Measurements from ENCODE around the gene CYBA.
"Not testable (repeated sequence)": the region's sequence is repeated elsewhere in the genome, so short reads cannot be mapped to it uniquely, and the experiment has no call there.

Gene CYBA

DNA sequence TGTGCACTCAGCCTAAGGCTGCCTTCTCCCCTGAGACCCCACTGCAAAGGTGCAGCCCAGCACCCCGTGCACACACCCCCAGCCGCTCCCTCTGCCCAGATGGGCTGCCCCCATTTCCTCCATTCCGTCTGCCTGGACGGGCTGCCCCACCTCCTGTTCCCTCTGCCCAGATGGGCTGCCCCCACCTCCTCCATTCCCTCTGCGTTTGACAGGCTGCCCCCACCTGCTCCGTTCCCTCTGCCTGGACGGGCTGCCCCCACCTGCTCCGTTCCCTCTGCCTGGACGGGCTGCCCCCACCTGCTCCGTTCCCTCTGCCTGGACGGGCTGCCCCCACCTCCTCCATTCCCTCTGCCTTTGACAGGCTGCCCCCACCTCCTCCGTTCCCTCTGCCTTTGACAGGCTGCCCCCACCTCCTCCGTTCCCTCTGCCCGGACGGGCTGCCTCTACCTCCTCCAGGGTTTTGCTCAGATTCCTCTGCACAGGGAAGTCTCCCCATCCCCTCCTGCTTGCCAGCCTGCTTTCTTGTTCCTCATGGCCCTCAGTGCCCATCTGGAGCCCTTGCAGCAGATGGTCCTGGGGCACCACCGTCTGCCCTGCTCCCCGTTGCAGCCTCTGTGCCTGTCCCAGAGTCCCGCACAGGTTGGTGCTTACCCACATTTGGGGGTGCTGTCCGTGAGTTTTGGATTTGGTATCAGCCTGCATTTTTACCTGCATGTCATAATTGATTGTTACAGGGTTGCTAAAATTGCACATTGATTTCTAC, 35.9 kb downstream of the CYBA start:
- DNase-seq (ENCODE audit: low read depth in 2 of 3, low spot score in 1 of 3), result no peak

DNA sequence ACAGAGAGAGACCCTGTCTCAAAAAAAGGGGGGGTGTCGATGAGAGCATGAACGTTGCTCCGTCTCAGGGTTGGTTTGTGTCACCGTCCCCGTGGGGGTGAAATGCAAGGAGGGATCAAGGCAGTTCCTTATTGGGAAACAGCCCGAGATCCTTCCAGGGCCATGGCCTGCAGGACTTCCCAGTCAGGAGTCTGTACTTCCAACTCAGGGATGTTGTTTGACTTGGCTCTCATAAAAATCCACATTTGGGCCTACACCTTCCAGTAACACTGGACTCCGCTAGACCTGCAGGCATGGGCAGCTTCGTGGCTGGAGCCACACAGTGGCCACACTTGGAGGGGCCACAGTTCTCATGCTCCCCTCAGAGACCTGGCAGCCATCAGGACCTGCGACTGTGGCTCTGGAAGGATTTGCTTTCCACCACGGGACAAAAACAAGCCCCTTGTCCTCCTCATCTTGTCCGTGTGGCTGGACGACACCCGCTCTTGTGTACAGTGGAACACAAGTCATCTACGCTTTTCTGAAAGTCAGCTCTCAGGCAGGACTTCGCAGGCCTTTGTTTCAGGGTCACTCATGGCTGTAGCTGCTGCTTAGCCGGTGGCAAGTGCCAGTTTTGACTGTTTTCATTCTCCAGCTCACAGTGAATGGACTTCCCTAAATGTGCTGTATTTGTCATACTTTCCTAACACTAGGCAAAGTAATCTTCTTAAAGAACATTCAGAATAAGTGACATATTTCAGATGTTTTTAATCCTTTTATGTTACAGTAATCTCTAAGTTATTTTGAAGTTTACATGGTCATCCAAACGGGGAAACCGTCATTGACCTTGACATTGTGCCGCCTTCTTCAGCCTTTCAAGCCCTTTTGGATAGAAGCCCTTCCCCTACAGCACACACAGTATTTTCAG, 36.7 kb downstream of the CYBA start:
- DNase-seq (ENCODE audit: low read depth in 2 of 3, low spot score in 1 of 3), result no peak

DNA sequence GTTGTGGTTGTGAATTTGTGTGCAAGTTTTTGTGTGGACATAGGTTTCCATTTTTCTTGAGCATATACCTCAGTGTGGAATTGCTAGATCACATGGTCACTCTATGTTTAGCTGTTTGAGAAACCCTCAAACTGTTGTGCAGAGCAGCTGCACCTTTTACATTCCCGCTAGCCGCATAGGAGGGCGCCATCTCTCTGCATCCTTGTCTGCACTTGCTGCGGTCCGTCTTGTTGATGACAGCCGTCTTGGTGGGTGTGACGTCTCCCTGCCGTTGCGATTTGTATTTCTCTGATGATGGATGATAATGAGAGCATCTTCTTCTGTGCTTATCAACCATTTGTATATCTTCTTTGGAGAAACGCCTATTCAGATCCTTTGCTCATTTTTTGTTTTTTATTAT, 37.6 kb downstream of the CYBA start:
- DNase-seq (ENCODE audit: low read depth in 2 of 3, low spot score in 1 of 3), result no peak

DNA sequence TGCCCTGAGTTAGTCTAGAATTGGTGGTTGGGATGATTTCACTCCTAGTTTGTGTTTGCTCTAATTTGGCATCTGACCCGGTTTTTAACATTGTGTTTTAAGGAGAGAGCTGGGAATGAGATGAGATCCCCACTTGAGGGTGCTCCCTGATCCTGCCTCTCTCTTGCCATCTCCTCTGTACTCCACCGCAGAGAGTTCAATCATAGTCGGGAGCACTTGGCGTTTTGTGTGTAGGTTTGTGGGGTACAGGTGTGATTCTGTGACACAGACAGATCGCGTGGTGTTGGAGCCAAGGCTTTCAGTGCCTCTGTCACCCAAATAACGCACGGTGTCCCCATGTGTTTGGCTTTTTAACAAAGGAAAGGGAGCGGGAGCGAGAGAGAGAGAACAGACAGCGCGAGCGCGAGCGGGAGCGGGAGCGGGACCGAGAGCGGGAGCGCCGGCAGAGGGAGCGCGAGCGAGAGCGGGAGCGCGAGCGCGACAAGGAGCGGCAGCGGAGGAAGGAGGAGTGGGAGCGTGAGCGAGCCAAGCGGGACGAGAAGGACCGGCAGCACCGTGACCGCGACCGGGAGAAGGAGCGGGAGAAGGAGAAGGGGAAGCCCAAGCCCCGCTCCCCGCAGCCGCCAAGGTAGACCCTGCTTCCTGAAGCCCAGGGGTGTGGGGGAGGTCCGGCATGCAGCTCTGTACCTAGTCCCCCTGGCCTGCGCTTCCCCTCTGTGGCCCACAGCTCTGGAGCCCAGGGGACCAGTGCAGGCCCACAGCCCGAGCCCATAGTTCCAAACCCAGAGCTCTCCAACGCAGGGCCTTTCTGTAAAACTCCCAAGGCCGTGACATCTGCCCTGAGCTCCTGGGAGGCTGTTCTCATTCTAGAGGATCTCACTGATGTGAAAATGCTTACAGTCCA, 39.7 kb downstream of the CYBA start:
- DNase-seq (ENCODE audit: low read depth in 2 of 3, low spot score in 1 of 3), result no peak

DNA sequence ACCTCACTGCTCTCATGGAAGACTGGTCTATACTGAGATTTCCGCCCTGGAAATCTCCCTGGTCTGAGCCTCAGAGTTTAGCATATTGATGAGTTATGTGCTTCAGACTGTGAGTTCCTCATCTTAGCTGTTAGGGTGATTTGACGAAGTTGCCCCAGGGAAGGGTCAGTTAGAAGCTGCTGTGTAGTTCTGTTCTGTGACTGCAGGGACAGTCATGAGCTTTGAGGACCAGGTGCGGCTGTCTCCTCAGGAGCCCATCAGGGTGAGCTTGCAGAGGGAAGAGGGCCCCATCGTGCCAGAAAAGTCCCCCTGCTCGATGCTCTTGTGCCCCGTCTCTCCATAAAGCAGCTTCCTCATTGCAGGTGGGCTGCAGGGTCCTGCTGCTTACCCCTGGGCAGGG, 40.8 kb downstream of the CYBA start:
- DNase-seq (ENCODE audit: low read depth in 2 of 3, low spot score in 1 of 3), result no peak

DNA sequence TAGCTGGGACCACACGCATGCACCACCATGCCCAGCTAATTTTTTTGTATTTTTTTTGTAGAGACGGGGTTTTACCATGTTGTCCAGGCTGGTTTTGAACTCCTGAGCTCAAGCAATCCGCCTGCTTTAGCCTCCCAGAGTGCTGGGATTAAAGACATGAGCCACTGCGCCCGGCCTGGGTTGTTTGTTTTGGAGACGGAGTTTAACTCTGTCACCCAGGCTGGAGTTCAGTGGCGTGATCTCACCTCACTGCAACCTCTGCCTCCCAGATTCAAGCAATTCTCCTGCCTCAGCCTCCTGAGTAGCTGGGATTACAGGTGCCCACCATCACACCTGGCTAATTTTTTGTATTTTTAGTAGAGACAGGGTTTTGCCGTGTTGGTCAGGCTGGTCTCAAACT, 41.4 kb downstream of the CYBA start:
- not testable (repeated sequence) for DNase-seq (ENCODE audit: low read depth in 2 of 3, low spot score in 1 of 3)

DNA sequence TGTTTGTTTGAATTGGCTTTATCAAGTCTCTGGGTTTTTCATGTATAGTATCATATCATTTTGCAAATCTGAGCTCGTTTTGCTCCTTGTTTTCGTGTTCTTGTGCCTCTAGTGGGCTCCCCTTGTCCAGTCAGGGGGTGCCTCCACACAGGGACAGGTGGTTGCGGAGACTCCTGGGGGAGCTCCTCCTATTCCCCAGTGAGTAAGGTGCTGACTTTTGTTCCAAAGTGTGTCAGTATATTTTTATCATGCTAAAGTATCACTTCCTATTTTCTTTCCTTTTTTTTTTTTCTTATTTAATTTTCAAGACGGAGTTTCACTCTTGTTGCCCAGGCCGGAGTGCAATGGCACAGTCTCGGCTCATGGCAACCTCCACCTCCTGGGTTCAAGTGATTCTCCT, 42.8 kb downstream of the CYBA start:
- DNase-seq (ENCODE audit: low read depth in 2 of 3, low spot score in 1 of 3), result no peak

DNA sequence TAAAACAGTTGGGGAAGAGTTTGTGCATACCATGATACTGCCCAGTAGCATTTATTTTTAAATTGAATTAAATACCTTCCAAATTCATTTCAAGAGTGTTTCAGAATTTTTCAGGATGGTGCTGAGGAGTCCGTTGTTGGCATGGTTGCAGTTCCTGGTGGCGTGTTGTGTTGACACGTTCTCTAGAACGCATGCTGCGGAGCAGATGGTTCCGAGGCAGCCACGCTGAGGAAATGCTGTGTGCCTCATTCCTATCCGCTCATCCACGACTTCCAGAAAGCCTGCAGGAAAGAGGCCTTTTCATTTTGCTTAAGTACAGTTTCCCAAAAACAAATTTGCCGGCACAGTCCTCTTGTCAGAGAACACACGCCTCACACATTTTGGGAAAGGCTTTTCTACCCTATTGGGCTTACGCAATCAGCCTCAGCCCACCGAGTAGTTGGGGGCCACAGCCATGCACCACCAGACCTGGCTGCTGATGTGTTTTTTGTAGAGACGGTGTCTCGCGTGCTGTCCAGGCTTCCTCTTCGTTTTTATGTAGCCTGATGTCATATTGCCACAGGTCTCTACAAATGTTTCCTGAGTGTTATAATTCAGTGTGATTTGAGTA, 44.6 kb downstream of the CYBA start:
- DNase-seq (ENCODE audit: low read depth in 2 of 3, low spot score in 1 of 3), result no peak

DNA sequence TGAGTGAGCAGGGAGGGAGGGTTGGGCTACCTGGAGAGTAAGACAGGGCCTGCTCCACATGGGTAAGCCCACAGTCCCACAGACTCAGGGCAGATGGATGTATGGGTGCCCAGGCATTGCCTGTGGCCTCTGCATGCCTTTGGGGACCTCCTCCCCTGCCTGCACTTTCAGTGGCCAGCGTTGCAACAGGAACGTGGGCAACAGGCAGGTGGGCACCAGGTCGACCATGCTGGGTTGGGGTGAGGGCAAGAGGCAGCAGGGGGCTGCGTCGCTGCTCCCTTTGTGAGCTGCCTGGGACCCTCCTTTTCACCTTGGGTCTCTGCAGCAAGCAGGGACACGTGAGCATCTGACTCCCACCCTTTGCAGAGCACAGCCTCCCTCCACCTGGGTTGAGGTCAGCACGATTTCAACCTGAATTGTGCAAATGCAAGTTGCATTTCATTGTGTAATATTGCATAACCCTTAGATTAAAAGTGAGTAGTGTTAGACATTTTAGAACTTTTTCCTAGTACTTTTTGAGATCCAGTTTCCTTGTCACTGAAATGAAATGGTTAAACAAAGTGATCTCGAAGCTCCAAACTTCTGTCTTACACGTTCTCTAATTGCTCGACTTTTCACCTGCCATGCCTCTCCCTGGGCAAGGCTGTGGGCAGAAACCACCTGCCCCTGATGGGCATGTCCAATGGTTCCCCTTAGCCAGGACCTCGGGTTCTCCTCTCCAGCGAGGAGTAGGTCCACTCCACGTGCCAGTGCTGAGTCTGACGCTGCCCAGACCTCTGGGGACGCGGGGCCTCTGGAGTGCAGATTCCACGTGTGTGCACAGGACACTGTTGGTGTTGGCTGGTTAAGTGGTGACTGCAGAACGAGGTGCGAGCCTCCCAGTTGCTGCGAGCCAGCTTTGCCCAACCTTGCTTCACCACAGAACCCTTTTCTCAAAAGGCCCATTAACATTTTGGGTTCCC, 45.4 kb downstream of the CYBA start:
- no peak for DNase-seq (ENCODE audit: low read depth in 2 of 3, low spot score in 1 of 3)

DNA sequence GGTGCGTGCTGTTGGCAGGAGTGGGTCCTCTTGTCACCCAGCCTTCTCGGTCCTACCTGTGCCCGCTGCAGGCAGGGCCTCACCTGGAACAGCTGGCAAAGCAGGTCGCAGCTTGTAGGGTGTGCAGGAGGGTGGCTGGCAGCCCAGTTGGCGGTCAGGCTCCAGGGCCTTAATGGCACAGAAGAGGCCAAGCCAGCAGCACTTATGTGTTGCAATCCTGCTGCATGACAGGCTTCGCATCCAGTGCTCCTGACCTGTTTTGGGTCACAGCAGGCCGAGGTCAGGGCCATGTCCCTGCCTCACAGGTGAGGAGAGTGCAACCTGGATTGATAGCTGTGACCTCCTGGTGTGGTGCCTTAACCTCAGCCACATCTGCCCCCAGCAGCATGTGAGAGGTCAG, 48.8 kb downstream of the CYBA start:
- no peak for DNase-seq (ENCODE audit: low read depth in 2 of 3, low spot score in 1 of 3)

DNA sequence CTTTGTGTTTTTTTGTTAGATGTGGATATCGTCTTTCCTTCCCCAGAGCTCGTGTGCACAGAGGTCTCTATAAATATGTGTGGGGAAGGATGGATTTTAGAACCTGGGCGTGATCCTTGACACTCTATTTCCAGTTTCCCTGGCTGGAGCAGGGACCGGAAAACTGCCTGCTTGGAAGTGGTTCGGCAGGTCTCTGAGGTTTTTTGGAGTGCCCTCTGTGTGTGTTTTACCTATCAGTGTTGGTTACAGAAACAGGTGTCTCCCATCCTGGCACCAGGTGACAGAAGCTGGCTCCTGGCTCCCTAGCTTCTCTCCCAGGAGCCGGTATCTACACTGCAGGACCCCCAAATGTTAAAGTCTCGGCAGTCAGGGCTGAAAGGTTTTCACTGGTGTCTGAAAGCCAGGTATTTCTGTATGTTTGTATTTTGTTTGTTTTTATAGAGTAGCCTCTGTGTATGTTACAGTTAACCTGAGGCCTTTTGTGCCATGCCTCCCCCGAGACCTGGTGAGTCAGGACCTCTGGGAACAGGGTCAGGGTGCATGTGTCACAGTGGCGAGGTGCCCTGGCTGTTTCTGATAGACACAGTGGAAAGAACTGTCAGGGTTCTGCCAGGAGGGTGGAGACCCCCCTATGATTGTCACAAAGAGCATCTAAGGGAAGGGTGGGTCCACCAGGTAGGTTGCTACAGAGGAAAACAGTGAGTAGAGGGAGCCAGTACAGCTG, 49.4 kb downstream of the CYBA start:
- DNase-seq (ENCODE audit: low read depth in 2 of 3, low spot score in 1 of 3), result no peak

DNA sequence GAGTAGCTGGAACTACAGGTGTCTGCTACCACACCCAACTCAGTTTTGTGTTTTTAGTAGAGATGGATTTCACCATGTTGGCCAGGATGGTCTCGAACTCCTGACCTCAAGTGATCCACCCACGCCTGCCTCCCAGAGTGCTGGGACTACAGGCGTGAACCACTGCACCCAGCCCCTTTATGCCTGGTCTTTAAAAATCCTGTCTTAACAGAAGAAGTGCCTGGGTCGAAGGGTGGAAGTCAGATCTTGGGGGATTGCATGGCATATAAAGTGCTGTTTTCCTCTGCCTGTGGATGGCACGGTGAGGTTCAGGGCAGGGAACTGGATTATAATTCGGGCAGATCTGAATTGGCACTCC, 50.3 kb downstream of the CYBA start:
- no peak for DNase-seq (ENCODE audit: low read depth in 2 of 3, low spot score in 1 of 3)

DNA sequence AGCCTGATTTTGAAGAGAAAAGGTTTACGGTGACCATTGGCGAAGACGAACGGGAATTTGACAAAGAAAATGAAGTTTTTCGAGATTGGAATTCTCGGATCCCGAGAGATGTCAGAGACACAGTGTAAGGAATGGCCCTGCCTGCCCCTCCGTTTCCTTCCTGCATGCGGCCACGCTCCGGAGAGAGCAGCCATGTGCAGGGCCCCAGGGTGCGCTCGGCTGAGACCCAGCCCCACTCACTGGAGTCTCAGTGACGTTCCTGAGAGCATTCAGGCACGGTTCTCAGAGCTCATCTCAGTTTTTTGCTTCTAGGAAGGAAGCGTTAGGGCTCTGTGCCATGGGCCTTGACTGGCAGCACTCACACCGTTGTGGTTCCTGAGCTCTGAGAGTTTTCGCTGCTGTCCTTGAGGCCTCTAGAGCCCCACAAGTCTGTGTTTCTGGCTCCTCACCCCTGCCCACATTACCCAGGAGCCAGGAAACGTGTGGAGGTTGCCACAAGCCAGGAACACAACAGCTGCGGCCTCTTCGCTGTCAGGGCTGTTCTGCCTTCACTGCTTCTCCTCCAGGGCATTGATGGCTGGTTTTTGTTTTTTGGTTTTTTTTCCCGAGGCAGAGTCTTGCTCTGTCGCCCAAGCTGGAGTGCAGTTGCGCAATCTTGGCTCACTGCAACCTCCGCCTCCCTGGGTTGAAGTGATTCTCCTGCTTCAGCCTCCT, 50.9 kb downstream of the CYBA start:
- DNase-seq (ENCODE audit: low read depth in 2 of 3, low spot score in 1 of 3), result no peak

DNA sequence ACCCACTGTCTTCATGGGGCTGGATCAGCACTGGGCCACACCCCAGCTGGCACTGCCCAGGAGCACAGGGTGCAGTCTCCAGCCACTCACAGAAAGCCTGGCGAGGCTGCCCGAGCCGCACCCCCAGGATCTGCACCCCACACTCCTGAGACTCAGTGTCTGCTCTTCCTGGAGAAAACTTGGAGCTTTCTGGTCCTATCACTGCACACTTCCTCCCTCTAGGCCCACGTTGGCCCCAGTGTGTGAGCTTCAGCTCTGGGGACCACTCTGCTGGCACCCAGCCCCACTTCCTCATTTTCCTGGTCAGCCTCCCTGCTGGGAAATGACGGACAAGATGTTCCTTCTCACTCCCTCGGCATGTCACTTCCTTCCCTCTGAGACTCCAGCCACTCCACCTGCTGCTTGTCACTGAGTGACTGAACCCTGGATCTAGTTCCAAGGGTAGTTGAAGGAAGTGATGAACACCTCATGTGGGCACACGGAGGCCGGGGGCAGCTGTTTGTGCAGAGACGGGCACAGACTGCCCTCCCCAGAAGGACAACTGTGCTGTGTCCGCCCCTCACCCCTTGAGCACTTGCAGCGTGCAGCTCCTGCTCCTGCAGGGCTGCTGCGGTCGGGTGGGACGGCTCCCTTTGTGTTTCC, 51.6 kb downstream of the CYBA start:
- no peak for DNase-seq (ENCODE audit: low read depth in 2 of 3, low spot score in 1 of 3)

DNA sequence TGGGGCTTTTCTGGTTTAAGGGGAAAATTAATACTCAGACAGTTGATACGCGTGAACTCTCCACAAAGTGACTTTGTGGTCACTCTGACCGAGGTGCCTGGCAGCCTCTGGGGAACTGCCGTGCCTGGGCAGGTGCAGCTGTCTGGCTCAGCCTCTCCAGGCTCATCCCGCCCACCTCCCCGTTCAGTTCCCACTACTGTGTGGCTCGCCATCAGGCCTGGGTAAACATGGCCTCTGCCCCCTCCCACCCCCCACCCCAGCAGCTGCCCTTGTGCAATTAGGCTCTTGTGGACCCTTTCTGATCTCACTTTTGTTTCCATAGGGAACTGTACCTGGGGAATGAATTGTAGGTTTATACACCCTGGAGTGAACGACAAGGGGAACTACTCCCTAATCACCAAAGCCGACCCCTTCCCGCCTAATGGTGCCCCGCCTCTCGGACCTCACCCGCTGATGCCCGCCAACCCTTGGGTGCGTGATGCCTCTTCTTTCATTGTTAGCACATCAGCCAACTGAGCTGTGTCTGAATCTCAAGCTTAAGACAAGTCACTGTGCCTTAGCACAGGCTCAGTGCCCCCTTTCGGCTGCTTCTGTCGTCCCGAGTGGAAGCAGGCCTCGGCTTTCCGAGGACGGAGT, 52.9 kb downstream of the CYBA start:
- no peak for DNase-seq (ENCODE audit: low read depth in 2 of 3, low spot score in 1 of 3)

DNA sequence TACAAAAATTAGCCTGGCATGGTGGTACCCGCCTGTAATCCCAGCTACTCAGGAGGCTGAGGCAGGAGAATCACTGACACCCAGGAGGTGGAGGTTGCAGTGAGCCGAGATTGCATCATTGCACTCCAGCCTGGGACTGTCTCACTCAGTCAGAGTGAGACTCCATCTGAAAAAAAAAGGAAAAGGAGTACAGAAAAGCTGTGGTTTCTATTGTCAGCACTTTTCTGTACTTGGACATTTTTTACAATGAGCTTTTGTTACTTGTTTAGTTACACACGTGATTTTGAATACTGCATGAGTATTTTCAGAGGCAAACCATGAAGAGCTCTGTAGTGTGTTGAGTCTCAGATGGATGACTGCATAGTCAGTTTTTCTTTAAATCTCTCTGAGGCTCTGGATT, 54.4 kb downstream of the CYBA start:
- DNase-seq (ENCODE audit: low read depth in 2 of 3, low spot score in 1 of 3), result no peak

DNA sequence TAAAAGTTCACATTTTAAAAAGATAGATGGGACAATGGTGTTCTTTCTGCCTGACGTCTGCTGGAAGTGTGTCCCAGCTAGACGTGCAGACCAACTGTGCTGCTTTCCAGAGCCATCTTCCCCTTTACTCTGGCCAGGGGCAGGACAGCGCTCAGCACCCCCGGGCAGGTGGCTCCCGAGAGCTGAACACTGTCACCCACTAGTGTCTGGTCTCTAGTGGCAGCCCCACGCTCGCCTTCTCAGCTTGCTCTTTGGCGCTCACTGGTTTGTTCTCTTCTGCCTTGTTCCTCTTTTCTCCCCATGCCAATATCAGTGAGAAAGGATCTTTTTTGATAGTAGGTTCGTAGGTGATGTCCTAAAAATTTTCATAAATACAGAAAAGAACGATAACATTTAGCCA, 54.9 kb downstream of the CYBA start:
- DNase-seq (ENCODE audit: low read depth in 2 of 3, low spot score in 1 of 3), result no peak

DNA sequence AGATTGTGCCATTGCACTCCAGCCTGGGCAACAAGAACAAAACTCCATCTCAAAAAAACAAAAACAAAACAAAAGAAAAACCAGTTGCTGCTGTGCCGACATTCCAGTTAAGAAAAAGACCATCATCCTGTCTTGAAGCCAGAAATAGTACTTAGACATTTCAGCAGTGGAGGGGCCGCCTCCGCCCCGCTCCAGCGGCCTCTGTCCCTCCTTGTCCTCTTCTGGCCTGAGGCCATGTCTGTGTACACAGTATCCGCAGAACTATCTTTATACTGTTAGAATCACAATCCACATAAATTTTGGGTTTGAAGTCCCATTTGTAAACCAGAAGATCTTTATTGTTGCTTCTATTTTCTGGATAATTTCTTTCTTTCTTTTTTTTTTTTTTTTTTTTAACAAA, 55.8 kb downstream of the CYBA start:
- no peak for DNase-seq (ENCODE audit: low read depth in 2 of 3, low spot score in 1 of 3)
